Neutrophil (primary cell): Measurements from ENCODE around the gene TLCD2.

ENCODE experiments used
- H3K27ac ChIP-seq: fragments of 200-600 bp; sonication (generic); 2 replicates; pipeline ENCODE4 v1.5.1; 2016; ENCODE audit warnings: mild to moderate bottlenecking, moderate library complexity
- H3K27me3 ChIP-seq: fragments of 200-600 bp; sonication (generic); 2 replicates; pipeline ENCODE4 v1.6.0; 2016; ENCODE audit warnings: mild to moderate bottlenecking
- H3K36me3 ChIP-seq: fragments of 200-600 bp; sonication (generic); 2 replicates; pipeline ENCODE4 v1.5.1; 2017
- H3K4me1 ChIP-seq, 2 experiments: fragments of 200-600 bp in 1 of 2; sonication (generic) in 1 of 2; 1 replicate in 1 of 2; 2 replicates in 1 of 2; pipeline versions ENCODE4 v1.5.1 to v1.6.1; 2013 to 2016; ENCODE audit warnings: low read depth in 1 of 2, low read length in 1 of 2, mild to moderate bottlenecking in 1 of 2, moderate library complexity in 1 of 2; ENCODE audit not compliant: control insufficient read depth in 1 of 2, insufficient read depth in 1 of 2
- H3K4me3 ChIP-seq, 2 experiments: fragments of 200-600 bp in 1 of 2; sonication (generic) in 1 of 2; 1 replicate in 1 of 2; 2 replicates in 1 of 2; pipeline ENCODE4 v1.5.1; 2013 to 2016; ENCODE audit warnings: low read depth in 1 of 2, low read length in 1 of 2, mild to moderate bottlenecking in 1 of 2, moderate library complexity in 1 of 2
- H3K9me3 ChIP-seq: fragments of 200-600 bp; sonication (generic); 2 replicates; pipeline ENCODE4 v1.5.1; 2016
- TF ChIP-seq, protein P1 (sequence below): fragments of 200-600 bp; sonication (generic); IDR thresholded peaks from 2 replicates; pipeline ENCODE4 v1.5.1; 2016; ENCODE audit warnings: antibody characterized with exemption

TLCD2 gene

GRCh38 chr17:1732833-1733321 lies 22.7 kb upstream of the TLCD2 start:
- Histone ChIP-seq H3K4me3 (no peak overlapping the region), H3K27ac (no peak overlapping the region), H3K4me1 (no peaks in the 10 kb centered on the region), H3K9me3 (no peaks in the 10 kb centered on the region), H3K27me3 (no peaks in the 10 kb centered on the region), H3K36me3 (peaks cover 67% of the 10 kb centered on the region)
- TF ChIP-seq, protein P1, sequence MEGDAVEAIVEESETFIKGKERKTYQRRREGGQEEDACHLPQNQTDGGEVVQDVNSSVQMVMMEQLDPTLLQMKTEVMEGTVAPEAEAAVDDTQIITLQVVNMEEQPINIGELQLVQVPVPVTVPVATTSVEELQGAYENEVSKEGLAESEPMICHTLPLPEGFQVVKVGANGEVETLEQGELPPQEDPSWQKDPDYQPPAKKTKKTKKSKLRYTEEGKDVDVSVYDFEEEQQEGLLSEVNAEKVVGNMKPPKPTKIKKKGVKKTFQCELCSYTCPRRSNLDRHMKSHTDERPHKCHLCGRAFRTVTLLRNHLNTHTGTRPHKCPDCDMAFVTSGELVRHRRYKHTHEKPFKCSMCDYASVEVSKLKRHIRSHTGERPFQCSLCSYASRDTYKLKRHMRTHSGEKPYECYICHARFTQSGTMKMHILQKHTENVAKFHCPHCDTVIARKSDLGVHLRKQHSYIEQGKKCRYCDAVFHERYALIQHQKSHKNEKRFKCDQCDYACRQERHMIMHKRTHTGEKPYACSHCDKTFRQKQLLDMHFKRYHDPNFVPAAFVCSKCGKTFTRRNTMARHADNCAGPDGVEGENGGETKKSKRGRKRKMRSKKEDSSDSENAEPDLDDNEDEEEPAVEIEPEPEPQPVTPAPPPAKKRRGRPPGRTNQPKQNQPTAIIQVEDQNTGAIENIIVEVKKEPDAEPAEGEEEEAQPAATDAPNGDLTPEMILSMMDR = no peak

DNA sequence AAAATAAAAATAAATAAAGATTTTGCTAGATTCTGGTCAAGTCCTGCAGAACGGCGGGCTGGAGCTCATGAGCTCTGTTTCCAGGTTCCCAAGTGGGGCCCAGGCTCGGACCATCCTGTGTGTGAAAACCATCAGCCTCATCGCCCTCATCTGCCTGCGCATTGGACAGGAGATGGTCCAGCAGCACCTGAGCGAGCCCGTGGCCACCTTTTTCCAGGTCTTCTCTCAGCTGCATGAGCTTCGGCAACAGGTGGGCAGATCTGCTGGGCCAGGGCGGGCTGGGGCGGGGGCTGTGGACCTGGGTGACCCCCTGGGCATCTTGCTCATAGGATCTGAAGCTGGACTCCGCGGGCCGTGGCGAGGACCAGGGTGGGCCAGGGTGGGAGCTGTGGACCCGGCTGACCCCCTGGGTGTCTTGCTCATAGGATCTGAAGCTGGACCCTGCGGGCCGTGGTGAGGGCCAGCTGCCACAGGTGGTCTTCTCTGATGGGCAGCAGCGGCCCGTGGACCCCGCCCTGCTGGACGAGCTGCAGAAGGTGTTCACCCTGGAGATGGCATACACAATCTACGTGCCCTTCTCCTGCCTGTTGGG lies 22.2 kb upstream of the TLCD2 start:
- TF ChIP-seq, protein P1 = no peak
- H3K27me3 ChIP-seq = no peaks in the 10 kb centered on the region
- no peak overlapping the region for H3K4me3 ChIP-seq
- H3K27ac ChIP-seq = no peak overlapping the region
- no peaks in the 10 kb centered on the region for H3K4me1 ChIP-seq
- no peaks in the 10 kb centered on the region for H3K9me3 ChIP-seq
- peaks cover 67% of the 10 kb centered on the region for H3K36me3 ChIP-seq

- Histone ChIP-seq H3K4me1 (no peaks in the 10 kb centered on the region), H3K9me3 (no peaks in the 10 kb centered on the region), H3K4me3 (no peak overlapping the region), H3K36me3 (peaks cover 58% of the 10 kb centered on the region), H3K27me3 (no peaks in the 10 kb centered on the region), H3K27ac (no peak overlapping the region)
- TF ChIP-seq, protein P1 = no peak
Observed at GRCh38 chr17:1731194-1731506, 21.0 kb upstream of the TLCD2 start.

- no peak overlapping the region for H3K4me3 ChIP-seq
- TF ChIP-seq, protein P1 = no peak
- H3K4me1 ChIP-seq = peaks cover under 1 to 1% of the 10 kb centered on the region in 2 experiments
- no peaks in the 10 kb centered on the region for H3K9me3 ChIP-seq
- no peaks in the 10 kb centered on the region for H3K27me3 ChIP-seq
- H3K27ac ChIP-seq = no peak overlapping the region
- peaks cover 52% of the 10 kb centered on the region for H3K36me3 ChIP-seq
Observed at GRCh38 chr17:1730326-1731193, 20.4 kb upstream of the TLCD2 start.

- no peak overlapping the region for H3K27ac ChIP-seq
- TF ChIP-seq, protein P1 = no peak
- no peaks in the 10 kb centered on the region for H3K27me3 ChIP-seq
- H3K4me1 ChIP-seq = peaks cover 7% of the 10 kb centered on the region in 2 experiments
- peaks cover 49% of the 10 kb centered on the region for H3K36me3 ChIP-seq
- H3K9me3 ChIP-seq = no peaks in the 10 kb centered on the region
- H3K4me3 ChIP-seq = no peak overlapping the region
Observed at GRCh38 chr17:1729966-1730325, 19.8 kb upstream of the TLCD2 start.
